ENCODE data around the gene TBX2. TPM values are rescaled to one million over a fixed set of nuclear protein-coding genes. Genes with fewer than 3 reads are reported as not detected.

Gene TBX2
- total RNA-seq, 1 experiment from 2014 or later = not detected

DNA sequence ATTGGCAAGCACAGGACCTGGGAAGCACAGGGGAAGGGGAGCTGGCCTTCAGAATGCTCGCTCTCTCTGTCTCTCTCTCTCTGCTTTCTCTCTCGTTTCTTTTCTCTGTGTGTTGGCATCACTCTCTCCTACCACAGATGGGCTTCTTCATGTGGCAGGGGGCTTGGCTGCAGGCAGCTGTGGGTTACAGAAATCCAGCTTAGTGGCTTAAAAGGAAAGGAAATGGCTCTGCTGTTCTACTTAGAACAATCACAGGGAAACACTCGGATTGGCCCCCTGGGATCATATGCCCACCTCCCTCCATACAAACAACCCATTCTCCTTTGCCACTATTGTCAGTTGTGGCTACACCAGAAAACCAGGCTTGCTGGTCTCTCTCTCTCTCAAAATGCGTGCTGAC is 20.4 kb downstream of the TBX2 start:
- Histone ChIP-seq H2BK20ac (ENCODE audit: low read depth, low read length, poor library complexity, severe bottlenecking) (no peak overlapping the region), H3K18ac (ENCODE audit: insufficient read length, low read depth, low read length) (no peak overlapping the region), H2BK5ac (ENCODE audit: insufficient read length, low read length) (no peak overlapping the region), H4K91ac (ENCODE audit: insufficient read length, low read depth, low read length) (no peak overlapping the region), H2BK120ac (ENCODE audit: low read depth, low read length, poor library complexity, severe bottlenecking) (no peak overlapping the region), H3K56ac (ENCODE audit: insufficient read length, low read depth, low read length) (no peak overlapping the region), H3K4ac (ENCODE audit: low read depth, low read length) (no peak overlapping the region), H3K4me2 (ENCODE audit: insufficient read depth, insufficient read length, low read length) (no peak overlapping the region), H3K27ac (ENCODE audit: insufficient read length, low read depth, low read length) (no peak overlapping the region), H3K27me3 (ENCODE audit: insufficient read depth, low read length) (peaks cover 8% of the 10 kb centered on the region), H3T11ph (ENCODE audit: low read length) (no peak overlapping the region), H2BK15ac (ENCODE audit: low read depth, low read length) (no peak overlapping the region), H2AFZ (ENCODE audit: low read length) (no peak overlapping the region), H3K23ac (ENCODE audit: insufficient read length, low read depth, low read length) (no peak overlapping the region), H3K4me1 (ENCODE audit: insufficient read depth, low read length) (no peaks in the 10 kb centered on the region), H2AK5ac (ENCODE audit: insufficient read length, low read length) (no peak overlapping the region), H3K79me2 (ENCODE audit: insufficient read depth, low read length) (no peaks in the 10 kb centered on the region), H3K14ac (ENCODE audit: insufficient read depth, low read length) (no peak overlapping the region), H2BK12ac (ENCODE audit: insufficient read length, low read depth, low read length) (no peak overlapping the region), H4K20me1 (ENCODE audit: control insufficient read depth, insufficient read depth, insufficient read length) (no peaks in the 10 kb centered on the region), H3K9ac (ENCODE audit: extremely low read depth, insufficient read length, low read length) (no peak overlapping the region), H3K23me2 (ENCODE audit: insufficient read length, low read depth, low read length, poor library complexity, severe bottlenecking) (no peaks in the 10 kb centered on the region), H4K5ac (ENCODE audit: insufficient read length, low read depth, low read length) (no peak overlapping the region), H3K79me1 (ENCODE audit: insufficient read depth, low read depth, low read length, poor library complexity, severe bottlenecking) (no peaks in the 10 kb centered on the region), H3K9me3 (ENCODE audit: control insufficient read depth, low read depth, low read length) (no peaks in the 10 kb centered on the region), H4K8ac (replicated peaks; ENCODE audit: insufficient read length, low read depth, low read length) (no peak overlapping the region)
- Mint-ChIP-seq H3K27ac (no peak overlapping the region), H3K4me3 (no peak overlapping the region), H3K36me3 (ENCODE audit: insufficient read depth in 1 of 3, low read depth in 3 of 3) (no peaks in the 10 kb centered on the region), H3K4me1 (peaks cover 3 to 6% of the 10 kb centered on the region in 2 experiments; a peak in 3 of 4 replicates), H3K27me3 (ENCODE audit: low read depth) (peaks cover 81% of the 10 kb centered on the region), H3K9me3 (no peaks in the 10 kb centered on the region)
- TF ChIP-seq, protein P1, sequence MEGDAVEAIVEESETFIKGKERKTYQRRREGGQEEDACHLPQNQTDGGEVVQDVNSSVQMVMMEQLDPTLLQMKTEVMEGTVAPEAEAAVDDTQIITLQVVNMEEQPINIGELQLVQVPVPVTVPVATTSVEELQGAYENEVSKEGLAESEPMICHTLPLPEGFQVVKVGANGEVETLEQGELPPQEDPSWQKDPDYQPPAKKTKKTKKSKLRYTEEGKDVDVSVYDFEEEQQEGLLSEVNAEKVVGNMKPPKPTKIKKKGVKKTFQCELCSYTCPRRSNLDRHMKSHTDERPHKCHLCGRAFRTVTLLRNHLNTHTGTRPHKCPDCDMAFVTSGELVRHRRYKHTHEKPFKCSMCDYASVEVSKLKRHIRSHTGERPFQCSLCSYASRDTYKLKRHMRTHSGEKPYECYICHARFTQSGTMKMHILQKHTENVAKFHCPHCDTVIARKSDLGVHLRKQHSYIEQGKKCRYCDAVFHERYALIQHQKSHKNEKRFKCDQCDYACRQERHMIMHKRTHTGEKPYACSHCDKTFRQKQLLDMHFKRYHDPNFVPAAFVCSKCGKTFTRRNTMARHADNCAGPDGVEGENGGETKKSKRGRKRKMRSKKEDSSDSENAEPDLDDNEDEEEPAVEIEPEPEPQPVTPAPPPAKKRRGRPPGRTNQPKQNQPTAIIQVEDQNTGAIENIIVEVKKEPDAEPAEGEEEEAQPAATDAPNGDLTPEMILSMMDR (conservative IDR thresholded peaks at IDR 0.05) = no peak
- no CpG with 5 or more reads among the region's 4 CpGs for WGBS (ENCODE audit: extremely low coverage, insufficient read length, low lambda C conversion rate)
- DNase-seq = no peak

Measured in H9 (cell line).